Stimulated activated CD8-positive, alpha-beta memory T cell treated with anti-CD3 and anti-CD28 coated beads, Interleukin-12 subunit alpha, Interleukin-12 subunit beta, amount 100 ng/mL, for 4 hours (primary cell): ENCODE measurements around the gene KCNH4.
"Not testable (repeated sequence)": the region's sequence is repeated elsewhere in the genome, so short reads cannot be mapped to it uniquely, and the experiment has no call there.

ENCODE experiments used
- DNase-seq: peaks from one replicate; pipeline ENCODE4 v3.0.0-alpha.2; 2020; ENCODE audit warnings: low read depth

The KCNH4 gene

GRCh38 chr17:42180922-42181850 lies at the start of gene KCNH4:
KCNH4 (minus strand) TSS chr17:42181142; CDS start chr17:42180945, 197 bp downstream.
- peak; percentile 76 for DNase-seq

DNA sequence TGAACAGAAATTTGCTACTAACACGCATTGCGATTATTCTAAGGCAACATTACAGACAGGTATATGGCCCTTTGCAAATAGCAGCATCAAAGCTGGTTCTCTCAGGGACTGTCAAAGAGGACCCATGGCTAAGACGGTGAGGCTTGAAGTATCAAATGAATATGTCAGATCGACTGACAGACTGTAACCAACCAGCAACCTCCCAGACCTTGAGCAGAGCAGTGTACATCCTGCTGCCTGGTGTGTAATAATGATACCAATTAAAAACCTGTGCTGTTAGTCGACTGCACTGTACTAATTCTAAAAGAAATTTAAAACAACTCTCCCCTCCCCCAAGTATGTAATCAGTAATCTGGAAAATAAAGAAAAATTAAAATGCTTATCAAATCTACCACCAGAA lies 49.3 kb upstream of the KCNH4 start:
- DNase-seq, result no peak

GRCh38 chr17:42227849-42228700 lies 47.1 kb upstream of the KCNH4 start:
- DNase-seq, result no peak

- DNase-seq, result no peak
Observed at GRCh38 chr17:42225646-42226045, 44.7 kb upstream of the KCNH4 start.

DNA sequence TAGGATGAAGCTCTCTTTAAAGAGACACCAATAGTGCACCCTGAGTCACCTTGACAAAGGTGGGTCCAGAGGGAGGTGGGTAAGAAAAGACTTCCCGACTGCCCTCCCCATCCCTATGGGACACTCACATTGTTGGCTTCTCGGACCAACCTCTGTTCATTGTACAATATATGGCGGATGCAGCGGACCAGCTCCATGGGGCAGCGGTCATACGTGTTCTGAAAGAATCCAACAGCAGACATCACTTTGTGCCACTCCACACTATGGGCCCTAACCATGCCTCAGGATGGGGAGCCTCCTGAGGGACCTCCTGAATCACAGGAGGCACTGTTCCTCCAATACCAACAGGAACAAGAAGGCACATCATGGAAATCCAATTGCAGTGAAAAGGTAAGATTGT lies 43.7 kb upstream of the KCNH4 start:
- DNase-seq, result no peak

GRCh38 chr17:42221886-42222745 lies 41.2 kb upstream of the KCNH4 start:
- DNase-seq, result peak; percentile 19

- DNase-seq, result not testable (repeated sequence)
Observed at GRCh38 chr17:42219280-42219679, 38.3 kb upstream of the KCNH4 start.

DNA sequence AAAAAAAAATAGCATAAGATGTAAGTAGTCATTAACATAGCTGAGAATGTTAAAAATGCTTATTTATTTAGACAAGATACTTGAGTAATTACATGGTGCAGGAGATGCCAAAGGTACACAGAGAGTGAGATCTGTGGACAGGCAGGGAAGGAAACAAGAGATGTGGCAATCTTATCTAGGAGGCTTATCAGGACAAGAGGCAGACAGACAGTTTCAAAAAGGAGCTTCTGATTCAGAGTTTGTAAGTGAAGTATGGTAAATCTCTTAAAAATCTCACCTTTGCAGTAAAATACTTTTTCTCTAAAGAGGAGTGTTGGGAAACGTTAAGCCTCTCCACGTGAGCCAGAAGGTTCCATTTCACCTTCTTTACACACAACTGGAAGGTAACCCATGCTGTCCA lies 33.2 kb upstream of the KCNH4 start:
- no peak for DNase-seq

DNA sequence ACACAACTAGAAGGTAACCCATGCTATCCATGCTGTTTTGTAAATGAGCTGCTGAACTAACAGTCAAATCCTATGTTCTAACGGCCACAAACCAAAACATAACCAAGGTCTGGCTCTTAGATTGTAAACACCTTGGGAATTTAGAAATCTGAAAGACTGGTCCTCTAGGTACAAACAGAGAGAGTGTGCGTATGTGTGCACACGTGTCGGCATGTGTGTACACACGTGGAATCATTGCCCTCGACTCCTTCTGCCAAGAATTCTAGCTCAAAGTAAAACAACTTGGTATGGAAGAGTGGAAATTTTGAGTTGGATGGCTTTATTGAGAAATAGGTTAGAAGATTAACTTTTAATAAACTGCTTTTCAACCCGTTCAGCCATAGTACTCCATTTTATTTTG lies 31.4 kb upstream of the KCNH4 start:
- no peak for DNase-seq

DNA sequence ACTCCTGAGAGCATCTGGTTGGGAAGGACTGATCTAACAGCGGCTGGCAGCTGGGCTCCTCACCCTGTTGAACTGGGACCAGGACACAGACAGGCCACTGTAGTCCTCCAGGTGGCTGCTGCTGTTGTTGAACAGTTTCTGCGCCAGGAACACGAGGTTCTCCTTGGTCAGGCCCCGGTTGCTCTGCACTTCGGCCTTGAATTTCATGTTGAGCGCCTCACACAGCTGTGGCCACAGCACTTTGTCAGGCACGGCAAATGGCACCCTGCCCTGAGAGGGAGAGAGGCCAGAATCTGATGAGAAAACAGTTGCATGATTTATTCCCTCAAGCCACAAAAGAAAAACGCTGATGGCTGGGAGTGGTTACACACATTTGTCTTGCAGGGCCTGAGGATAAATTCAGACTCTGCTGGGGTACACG lies 31.0 kb upstream of the KCNH4 start:
- DNase-seq, result not testable (repeated sequence)

GRCh38 chr17:42210046-42210445 lies 29.1 kb upstream of the KCNH4 start:
- no peak for DNase-seq

DNA sequence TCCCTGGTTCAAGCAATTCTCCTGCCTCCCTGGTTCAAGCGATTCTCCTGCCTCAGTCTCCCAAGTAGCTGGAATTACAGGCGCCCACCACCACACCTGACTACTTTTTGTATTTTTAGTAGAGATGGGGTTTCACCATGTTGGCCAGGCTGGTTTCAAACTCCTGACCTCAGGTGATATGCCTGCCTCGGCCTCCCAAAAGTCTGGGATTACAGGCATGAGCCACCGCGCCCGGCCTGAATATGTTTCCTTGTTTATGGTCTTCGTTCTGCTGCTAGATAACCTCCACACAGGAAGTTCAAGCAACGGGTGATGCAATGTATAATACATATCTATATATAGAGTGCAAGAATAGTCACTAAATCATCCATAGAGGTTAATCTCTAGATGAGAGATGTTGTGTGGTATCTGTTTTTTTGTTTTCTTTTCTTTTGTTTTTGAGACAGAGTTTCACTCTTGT lies 25.2 kb upstream of the KCNH4 start:
- not testable (repeated sequence) for DNase-seq

- no peak for DNase-seq
Observed at GRCh38 chr17:42203354-42203753, 22.4 kb upstream of the KCNH4 start.

DNA sequence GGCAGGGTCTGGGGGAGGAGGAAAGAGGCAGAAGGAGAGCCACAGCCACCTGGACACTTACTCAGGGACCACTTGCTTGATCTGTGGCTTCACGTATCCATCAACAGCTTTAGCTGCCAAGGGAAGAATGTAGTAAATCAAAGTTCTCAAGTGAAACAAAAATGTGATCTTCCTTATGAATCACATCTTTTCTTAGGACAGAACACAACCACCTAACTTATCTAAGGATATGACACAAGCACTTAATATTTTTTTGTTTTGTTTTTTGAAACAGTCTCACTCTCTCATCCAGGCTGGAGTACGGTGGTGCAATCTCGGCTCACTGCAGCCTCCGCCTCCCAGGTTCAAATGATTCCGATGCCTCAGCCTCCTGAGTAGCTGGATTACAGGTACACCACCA lies 21.8 kb upstream of the KCNH4 start:
- DNase-seq, result no peak

DNA sequence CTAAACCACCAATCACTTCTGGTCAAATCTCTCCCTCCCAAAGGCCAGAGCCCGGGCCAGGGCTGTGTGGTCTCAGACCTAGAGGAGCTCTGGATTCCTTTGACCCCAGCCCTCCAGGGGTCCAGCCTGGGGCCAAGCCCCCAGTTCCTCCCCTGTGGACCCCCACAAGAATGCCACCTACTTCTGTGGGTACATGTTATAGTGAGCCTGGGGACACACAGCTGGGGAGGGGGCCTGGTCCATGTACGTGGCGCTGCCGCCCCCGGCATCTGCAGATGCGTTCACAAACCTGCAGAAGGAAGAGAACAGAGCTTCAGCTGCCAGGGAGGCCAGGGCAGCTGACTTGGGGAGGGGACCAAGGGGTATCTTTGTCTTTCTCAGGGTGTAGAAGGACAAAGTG lies 21.2 kb upstream of the KCNH4 start:
- no peak for DNase-seq

DNA sequence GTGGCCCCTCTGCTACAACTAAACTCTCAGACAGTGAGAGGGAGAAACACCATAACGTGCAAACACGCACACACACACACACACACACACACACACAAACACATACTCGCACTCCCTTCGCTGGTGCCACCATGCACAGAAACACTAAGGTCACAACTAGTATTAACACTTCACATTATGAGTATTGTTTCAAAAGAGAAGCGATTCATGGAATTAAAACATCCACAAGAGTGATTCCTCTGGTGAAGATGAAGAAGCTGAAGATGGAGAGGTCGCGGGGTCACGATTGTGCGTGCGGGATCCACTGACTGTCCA lies 20.5 kb upstream of the KCNH4 start:
- DNase-seq, result no peak

GRCh38 chr17:42200706-42201457 lies 19.9 kb upstream of the KCNH4 start:
- no peak for DNase-seq

- no peak for DNase-seq
Observed at GRCh38 chr17:42199416-42200011, 18.6 kb upstream of the KCNH4 start.

DNA sequence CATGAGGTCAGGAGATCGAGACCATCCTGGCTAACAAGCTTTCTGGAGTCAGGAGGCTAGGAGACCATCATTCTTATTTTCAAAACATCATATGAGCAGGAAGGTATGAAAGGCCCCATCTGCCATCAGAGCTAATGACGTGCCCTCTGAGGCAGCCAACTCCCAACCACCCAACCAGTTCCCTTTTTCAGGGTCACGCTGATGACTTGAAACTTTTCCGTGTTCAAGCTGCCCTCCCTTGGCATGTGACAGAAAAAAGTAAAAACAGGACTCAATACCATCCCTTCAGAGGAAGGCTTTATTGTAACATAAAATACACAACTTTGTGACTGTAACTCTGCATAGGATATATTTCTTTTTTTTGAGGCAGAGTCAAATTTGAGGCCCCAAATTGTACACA lies 18.0 kb upstream of the KCNH4 start:
- no peak for DNase-seq

DNA sequence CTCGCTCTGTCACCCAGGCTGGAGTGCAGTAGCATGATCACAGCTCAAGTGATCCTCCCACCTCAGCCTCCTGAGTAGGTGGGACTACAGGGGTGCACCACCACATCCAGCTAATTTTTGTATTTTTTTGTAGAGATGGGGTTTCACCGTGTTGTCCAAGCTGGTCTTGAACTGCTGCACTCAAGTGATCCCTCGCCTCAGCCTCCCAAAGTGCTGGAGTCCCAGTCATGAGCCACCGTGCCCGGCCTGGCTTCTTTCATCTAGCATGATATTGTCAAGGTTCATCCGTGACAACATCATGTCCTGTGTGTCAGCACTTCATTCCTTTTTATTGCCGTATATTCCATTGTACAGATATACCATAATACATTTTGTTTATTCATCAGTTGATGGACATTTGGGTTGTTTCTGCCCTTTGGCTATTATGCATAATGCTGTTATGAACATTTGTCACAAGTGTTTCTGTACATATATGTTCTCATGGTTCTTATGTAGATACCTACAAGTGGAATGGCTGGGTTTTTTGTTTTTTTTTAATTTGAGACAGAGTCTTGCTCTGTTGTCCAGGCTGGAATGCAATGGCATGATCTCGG lies 16.7 kb upstream of the KCNH4 start:
- no peak for DNase-seq
